ENCODE measurements around the gene IGSF11.

Gene IGSF11

DNA sequence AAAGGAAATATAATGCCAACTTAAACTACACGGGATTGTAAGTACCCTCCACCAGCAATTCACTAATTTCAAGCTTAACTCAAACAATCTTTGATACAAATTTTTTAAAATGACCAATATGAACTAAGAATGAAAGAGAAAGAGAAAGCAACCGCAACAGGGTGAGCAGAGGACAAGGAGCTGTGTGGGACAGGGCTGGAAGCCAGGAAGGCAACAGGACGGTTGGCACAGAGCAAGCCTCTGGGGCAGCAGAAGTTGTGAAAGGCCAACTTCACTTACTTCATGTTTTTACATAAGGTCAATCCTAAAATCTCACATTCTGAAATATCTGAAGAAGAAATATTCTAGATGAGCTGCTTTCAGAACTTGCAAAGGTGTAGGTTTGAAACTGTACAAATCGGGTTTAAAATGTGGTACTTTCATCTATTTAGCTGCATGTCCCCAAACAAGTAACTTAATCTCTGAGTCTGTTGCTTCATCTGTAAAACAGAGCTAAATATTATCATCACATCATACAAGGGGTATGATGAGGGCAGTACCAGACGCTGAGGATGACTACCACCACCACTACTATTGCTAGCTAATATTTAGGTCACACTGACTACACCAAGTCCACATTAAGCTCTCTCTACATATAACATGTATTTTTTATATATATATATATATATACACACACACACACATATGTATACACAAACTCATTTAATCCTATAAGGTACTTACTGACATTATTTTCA is 101.7 kb downstream of the IGSF11 start:
- Histone ChIP-seq H2AFZ (ENCODE audit: low read length, unreplicated experiment) (peak overlapping the region; percentile 83), H3K4me1 (ENCODE audit: control insufficient read depth, insufficient read depth, low read length, unreplicated experiment) (no peaks in the 10 kb centered on the region)

DNA sequence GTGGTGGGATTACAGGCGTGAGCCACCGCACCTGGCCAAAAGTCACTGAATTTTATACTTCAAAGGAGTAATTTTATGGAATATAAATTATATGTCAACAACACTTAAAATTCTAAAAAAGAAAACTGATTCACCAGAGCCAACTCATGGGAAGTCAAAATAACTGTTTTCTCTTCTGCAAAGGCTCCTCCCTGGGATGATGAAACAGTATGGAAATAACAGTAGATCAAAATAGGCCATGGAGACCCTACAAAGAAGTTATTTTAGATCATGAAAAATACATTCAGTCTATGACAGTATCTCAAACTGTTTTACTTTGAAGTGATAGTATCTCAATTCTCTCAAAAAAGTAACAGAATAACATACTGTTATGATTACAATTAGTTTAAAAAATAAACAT is 102.7 kb downstream of the IGSF11 start:
- H3K79me2 ChIP-seq (ENCODE audit: control insufficient read depth, insufficient read depth, low read length, unreplicated experiment) = no peaks in the 10 kb centered on the region
- H3K4me1 ChIP-seq (ENCODE audit: control insufficient read depth, insufficient read depth, low read length, unreplicated experiment) = no peaks in the 10 kb centered on the region
- no peak overlapping the region for H3K27ac ChIP-seq (ENCODE audit: low read depth, low read length)

More for the DNA sequence above, 101.7 kb downstream of the IGSF11 start:
- Histone ChIP-seq H3K27me3 (ENCODE audit: insufficient read depth, low read length) (no peaks in the 10 kb centered on the region), H3K27ac (ENCODE audit: low read depth, low read length) (no peak overlapping the region), H3K79me2 (ENCODE audit: control insufficient read depth, insufficient read depth, low read length, unreplicated experiment) (no peaks in the 10 kb centered on the region), H3K4me3 (ENCODE audit: low read depth, low read length) (peak overlapping the region; percentile 69), H3K36me3 (ENCODE audit: insufficient read depth, low read length) (no peaks in the 10 kb centered on the region)

DNA sequence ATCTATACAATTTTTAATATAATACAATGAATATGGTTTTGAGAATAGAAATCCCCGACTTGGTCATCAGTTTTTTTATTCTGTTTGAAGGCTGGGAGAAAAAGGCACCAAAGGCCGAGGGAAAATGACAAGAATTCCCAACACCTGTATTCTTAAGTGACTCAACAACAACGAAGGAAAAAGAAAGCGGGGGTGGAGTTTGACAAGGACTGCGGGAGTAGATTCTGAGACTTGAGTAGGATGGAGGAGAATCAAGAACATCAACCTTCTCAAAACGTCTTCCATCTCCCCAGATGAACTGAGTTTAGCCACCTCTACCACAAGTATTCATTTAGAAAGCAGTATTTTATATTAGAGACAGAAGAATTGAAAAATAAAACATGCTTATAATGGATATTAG is 107.2 kb downstream of the IGSF11 start:
- peaks cover 7% of the 10 kb centered on the region; the same call in 1 of the 2 replicates for H3K27me3 ChIP-seq (ENCODE audit: insufficient read depth, low read length)
- no peak overlapping the region for H3K4me3 ChIP-seq (ENCODE audit: low read depth, low read length)
- H2AFZ ChIP-seq (ENCODE audit: low read length, unreplicated experiment) = no peak overlapping the region
- no peaks in the 10 kb centered on the region for H3K4me1 ChIP-seq (ENCODE audit: control insufficient read depth, insufficient read depth, low read length, unreplicated experiment)
- no peak overlapping the region for H3K27ac ChIP-seq (ENCODE audit: low read depth, low read length)
- no peaks in the 10 kb centered on the region for H3K79me2 ChIP-seq (ENCODE audit: control insufficient read depth, insufficient read depth, low read length, unreplicated experiment)
- no peaks in the 10 kb centered on the region for H3K36me3 ChIP-seq (ENCODE audit: insufficient read depth, low read length)

More for the DNA sequence above, 102.7 kb downstream of the IGSF11 start:
- H3K36me3 ChIP-seq (ENCODE audit: insufficient read depth, low read length) = no peaks in the 10 kb centered on the region
- no peaks in the 10 kb centered on the region for H3K27me3 ChIP-seq (ENCODE audit: insufficient read depth, low read length)
- H2AFZ ChIP-seq (ENCODE audit: low read length, unreplicated experiment) = peak overlapping the region; percentile 83
- H3K4me3 ChIP-seq (ENCODE audit: low read depth, low read length) = peak overlapping the region; percentile 69; the same call in 1 of the 2 replicates

DNA sequence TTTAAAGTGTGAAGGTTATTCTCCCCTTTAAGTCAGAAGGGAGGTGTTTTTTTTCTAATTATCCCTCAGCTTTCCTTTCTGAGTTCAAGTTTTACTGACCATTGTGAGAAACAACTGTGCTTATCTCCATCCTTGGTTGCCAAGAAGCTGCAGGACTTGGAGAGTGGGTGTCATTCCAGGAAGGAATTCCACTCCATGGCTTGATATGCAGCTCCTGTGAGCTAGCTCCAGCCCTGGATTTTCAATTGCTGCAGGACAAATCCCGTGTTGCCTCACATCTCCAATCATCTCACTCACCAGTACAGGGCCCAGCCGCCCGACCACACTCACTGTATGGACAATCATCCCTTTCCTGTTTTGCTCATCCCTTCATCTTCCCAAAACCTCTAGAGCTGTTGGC is 122.5 kb downstream of the IGSF11 start:
- Histone ChIP-seq H3K79me2 (ENCODE audit: control insufficient read depth, insufficient read depth, low read length, unreplicated experiment) (no peaks in the 10 kb centered on the region), H3K27ac (ENCODE audit: low read depth, low read length) (no peak overlapping the region), H3K4me1 (ENCODE audit: control insufficient read depth, insufficient read depth, low read length, unreplicated experiment) (no peaks in the 10 kb centered on the region), H2AFZ (ENCODE audit: low read length, unreplicated experiment) (no peak overlapping the region), H3K36me3 (ENCODE audit: insufficient read depth, low read length) (no peaks in the 10 kb centered on the region), H3K4me3 (ENCODE audit: low read depth, low read length) (no peak overlapping the region), H3K27me3 (ENCODE audit: insufficient read depth, low read length) (peaks cover 16% of the 10 kb centered on the region; the same call in 1 of the 2 replicates)

DNA sequence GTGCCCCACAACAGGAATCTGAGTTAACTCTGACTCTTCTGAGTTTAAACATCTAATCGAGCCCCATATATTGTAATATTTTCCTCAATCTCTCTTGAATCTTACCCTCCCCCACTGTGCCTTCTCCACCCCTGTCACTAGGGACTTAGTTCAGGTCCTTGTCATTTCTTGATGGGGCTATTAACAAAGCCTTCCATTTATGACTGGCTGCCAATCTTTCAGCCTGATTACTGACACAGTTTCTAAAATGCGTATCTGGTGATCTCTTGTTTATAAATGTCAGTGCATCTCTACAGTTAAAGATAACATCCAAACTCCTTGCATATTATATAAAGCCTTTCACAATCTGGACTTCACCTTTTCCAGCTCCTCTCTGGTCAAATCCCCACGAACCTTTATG is 124.3 kb downstream of the IGSF11 start:
- Histone ChIP-seq H3K4me1 (ENCODE audit: control insufficient read depth, insufficient read depth, low read length, unreplicated experiment) (no peaks in the 10 kb centered on the region), H3K27ac (ENCODE audit: low read depth, low read length) (no peak overlapping the region), H2AFZ (ENCODE audit: low read length, unreplicated experiment) (no peak overlapping the region), H3K4me3 (ENCODE audit: low read depth, low read length) (no peak overlapping the region), H3K27me3 (ENCODE audit: insufficient read depth, low read length) (peaks cover 16% of the 10 kb centered on the region), H3K79me2 (ENCODE audit: control insufficient read depth, insufficient read depth, low read length, unreplicated experiment) (no peaks in the 10 kb centered on the region), H3K36me3 (ENCODE audit: insufficient read depth, low read length) (no peaks in the 10 kb centered on the region)

DNA sequence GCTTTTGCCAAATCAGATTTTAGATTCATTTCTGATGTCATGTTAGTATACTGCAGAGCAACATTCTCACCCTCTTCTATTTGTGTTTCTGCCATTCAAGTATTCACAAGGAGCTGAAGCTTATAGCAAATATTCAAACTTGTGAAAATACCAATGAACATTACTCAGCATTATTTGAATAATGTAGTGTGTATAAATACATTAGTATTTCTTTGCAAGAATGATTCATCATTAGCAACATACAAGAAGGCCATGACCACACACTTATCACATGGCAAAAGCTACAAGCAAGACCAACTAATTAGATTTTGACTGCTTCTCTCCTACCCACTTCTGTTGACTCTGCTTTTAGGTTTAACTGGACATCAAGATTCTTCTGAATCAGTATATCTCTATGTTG is 124.9 kb downstream of the IGSF11 start:
- Histone ChIP-seq H3K36me3 (ENCODE audit: insufficient read depth, low read length) (no peaks in the 10 kb centered on the region), H3K27me3 (ENCODE audit: insufficient read depth, low read length) (peaks cover 19% of the 10 kb centered on the region), H3K27ac (ENCODE audit: low read depth, low read length) (no peak overlapping the region), H3K79me2 (ENCODE audit: control insufficient read depth, insufficient read depth, low read length, unreplicated experiment) (no peaks in the 10 kb centered on the region), H3K4me1 (ENCODE audit: control insufficient read depth, insufficient read depth, low read length, unreplicated experiment) (no peaks in the 10 kb centered on the region), H2AFZ (ENCODE audit: low read length, unreplicated experiment) (no peak overlapping the region), H3K4me3 (ENCODE audit: low read depth, low read length) (no peak overlapping the region)

DNA sequence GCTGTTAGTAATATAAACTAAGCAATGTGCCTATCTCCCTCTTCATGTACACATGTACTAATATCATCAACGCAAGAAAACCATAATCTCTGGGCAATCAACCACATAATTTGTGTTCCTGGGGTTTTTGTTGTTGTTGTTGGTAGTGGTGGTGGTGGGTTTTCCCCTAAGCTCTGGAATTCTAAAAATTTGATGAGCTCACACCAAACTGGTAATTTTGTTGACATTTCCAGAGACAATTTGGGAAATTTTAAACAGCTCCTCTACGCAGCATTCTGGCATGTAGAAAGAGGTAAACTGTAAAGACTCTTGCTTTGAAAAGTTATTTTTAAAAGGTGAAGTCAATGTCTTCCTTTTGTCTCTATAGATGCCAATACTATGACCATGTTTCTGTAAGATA is 126.7 kb downstream of the IGSF11 start:
- H3K79me2 ChIP-seq (ENCODE audit: control insufficient read depth, insufficient read depth, low read length, unreplicated experiment) = no peaks in the 10 kb centered on the region
- H3K27me3 ChIP-seq (ENCODE audit: insufficient read depth, low read length) = peaks cover 28% of the 10 kb centered on the region
- no peak overlapping the region for H3K27ac ChIP-seq (ENCODE audit: low read depth, low read length)
- no peaks in the 10 kb centered on the region for H3K36me3 ChIP-seq (ENCODE audit: insufficient read depth, low read length)
- no peak overlapping the region for H2AFZ ChIP-seq (ENCODE audit: low read length, unreplicated experiment)
- no peaks in the 10 kb centered on the region for H3K4me1 ChIP-seq (ENCODE audit: control insufficient read depth, insufficient read depth, low read length, unreplicated experiment)
- no peak overlapping the region for H3K4me3 ChIP-seq (ENCODE audit: low read depth, low read length)

DNA sequence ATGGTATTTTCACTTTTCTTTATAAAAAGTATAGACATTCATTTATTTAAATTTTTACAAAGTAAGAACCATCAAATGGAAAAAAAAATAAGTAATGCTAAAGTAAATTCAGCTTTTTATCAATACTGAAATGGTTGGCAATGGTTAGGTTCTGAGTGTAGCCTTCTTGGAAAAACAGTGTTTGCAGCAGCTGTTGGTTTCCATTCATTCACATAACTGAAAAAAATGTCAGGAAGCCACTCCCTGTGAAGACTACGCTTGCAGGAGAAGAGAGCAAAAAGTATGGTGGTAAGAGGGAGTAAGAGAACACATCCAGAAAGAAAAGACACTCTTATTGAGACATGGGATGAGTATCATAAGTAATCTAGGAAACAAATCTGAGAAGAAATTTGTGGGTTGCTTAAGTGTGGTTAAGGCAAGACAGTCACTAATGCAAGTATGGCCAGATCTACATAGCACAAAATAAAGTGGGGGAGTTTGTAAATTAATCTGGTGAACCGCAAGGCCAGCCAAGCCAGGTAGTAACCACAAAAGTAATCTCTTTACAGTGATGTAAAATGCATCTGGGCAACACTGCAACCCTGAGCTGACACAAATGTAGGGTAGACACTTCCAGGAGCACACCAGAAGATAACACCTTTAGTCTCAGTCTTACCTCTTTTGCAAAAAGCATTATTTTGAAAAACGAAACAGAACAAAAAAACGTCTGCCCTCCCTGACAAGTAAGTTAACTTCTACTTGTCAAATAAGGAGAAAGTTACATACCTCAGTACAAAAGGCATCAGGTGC is 133.7 kb downstream of the IGSF11 start:
- no peak overlapping the region for H3K27ac ChIP-seq (ENCODE audit: low read depth, low read length)

DNA sequence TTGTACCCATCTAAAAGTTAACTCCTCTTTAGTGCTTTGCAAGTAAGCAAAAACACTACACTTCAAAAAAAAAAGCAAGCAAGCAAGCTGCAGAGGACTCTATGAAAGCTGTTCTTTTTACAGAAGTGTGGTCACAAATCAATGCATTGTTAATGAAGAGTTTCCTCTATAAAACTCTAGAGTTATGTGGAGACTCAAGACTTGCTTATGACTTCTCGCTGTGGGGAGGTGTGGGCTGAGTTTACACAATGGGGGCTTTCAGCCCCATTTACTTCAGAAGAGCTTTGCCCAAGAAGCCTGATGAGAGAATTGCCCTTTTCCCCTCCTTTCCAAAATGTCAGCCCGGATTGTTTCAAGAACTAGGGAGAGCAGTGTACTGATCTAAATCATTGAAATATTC is 144.4 kb downstream of the IGSF11 start:
- no peak overlapping the region for H3K27ac ChIP-seq (ENCODE audit: low read depth, low read length)
- H3K79me2 ChIP-seq (ENCODE audit: control insufficient read depth, insufficient read depth, low read length, unreplicated experiment) = no peaks in the 10 kb centered on the region
- H3K36me3 ChIP-seq (ENCODE audit: insufficient read depth, low read length) = no peaks in the 10 kb centered on the region
- H3K4me1 ChIP-seq (ENCODE audit: control insufficient read depth, insufficient read depth, low read length, unreplicated experiment) = no peaks in the 10 kb centered on the region
- H3K4me3 ChIP-seq (ENCODE audit: low read depth, low read length) = no peak overlapping the region
- peaks cover 63% of the 10 kb centered on the region for H3K27me3 ChIP-seq (ENCODE audit: insufficient read depth, low read length)
- no peak overlapping the region for H2AFZ ChIP-seq (ENCODE audit: low read length, unreplicated experiment)

More for the DNA sequence above, 133.7 kb downstream of the IGSF11 start:
- H3K27me3 ChIP-seq (ENCODE audit: insufficient read depth, low read length) = peaks cover 58% of the 10 kb centered on the region
- H2AFZ ChIP-seq (ENCODE audit: low read length, unreplicated experiment) = no peak overlapping the region
- no peaks in the 10 kb centered on the region for H3K79me2 ChIP-seq (ENCODE audit: control insufficient read depth, insufficient read depth, low read length, unreplicated experiment)
- no peaks in the 10 kb centered on the region for H3K36me3 ChIP-seq (ENCODE audit: insufficient read depth, low read length)
- H3K4me3 ChIP-seq (ENCODE audit: low read depth, low read length) = no peak overlapping the region
- H3K4me1 ChIP-seq (ENCODE audit: control insufficient read depth, insufficient read depth, low read length, unreplicated experiment) = no peaks in the 10 kb centered on the region

DNA sequence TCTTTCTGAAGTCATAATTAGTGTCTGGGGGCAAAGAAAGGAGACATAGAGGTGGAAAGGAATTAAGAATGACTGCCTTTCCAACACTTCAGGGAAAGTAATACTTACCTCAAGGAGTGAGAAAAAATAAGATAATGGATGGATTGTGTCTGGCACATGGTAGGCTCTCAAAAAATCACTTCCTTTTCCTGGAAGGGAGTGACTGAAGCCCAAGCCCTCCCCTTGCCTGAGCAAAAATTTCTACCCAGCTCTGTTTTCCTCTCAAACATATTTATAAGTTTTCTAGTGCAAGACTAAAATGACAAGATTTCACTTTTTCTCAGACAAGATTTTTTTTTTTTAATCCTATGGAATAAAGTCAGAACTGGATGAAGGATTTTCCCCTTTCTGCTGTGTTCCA is 145.0 kb downstream of the IGSF11 start:
- no peak overlapping the region for H3K27ac ChIP-seq (ENCODE audit: low read depth, low read length)
- H3K4me3 ChIP-seq (ENCODE audit: low read depth, low read length) = no peak overlapping the region
- no peak overlapping the region for H2AFZ ChIP-seq (ENCODE audit: low read length, unreplicated experiment)
- H3K27me3 ChIP-seq (ENCODE audit: insufficient read depth, low read length) = peaks cover 59% of the 10 kb centered on the region
- H3K79me2 ChIP-seq (ENCODE audit: control insufficient read depth, insufficient read depth, low read length, unreplicated experiment) = no peaks in the 10 kb centered on the region
- no peaks in the 10 kb centered on the region for H3K4me1 ChIP-seq (ENCODE audit: control insufficient read depth, insufficient read depth, low read length, unreplicated experiment)
- H3K36me3 ChIP-seq (ENCODE audit: insufficient read depth, low read length) = no peaks in the 10 kb centered on the region

DNA sequence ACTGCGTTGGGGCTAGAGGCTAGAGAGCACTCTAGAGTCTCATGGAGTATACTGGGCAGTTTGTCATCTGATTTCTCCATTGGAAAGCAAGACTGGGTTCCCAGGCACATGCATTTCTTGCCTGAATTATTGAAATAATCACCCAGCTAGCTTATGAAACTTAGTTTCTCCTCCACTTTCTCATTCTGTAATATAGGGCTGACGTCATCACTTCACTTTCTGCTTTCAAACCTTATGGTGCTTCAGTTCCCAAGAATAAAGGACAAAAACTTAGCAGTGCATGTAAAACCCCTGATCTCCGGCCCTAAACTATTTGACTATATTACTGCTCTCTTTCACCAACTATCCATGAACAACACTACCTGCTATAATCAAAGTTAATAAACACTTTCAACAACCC is 147.9 kb downstream of the IGSF11 start:
- no peaks in the 10 kb centered on the region for H3K36me3 ChIP-seq (ENCODE audit: insufficient read depth, low read length)

More for the DNA sequence above, 147.9 kb downstream of the IGSF11 start:
- H3K27me3 ChIP-seq (ENCODE audit: insufficient read depth, low read length) = peaks cover 47% of the 10 kb centered on the region
- no peak overlapping the region for H3K27ac ChIP-seq (ENCODE audit: low read depth, low read length)
- no peak overlapping the region for H3K4me3 ChIP-seq (ENCODE audit: low read depth, low read length)
- no peak overlapping the region for H2AFZ ChIP-seq (ENCODE audit: low read length, unreplicated experiment)
- no peaks in the 10 kb centered on the region for H3K4me1 ChIP-seq (ENCODE audit: control insufficient read depth, insufficient read depth, low read length, unreplicated experiment)
- no peaks in the 10 kb centered on the region for H3K79me2 ChIP-seq (ENCODE audit: control insufficient read depth, insufficient read depth, low read length, unreplicated experiment)

All from ACC112 (cell line).